HepG2 (cell line): ENCODE results near the gene TSPAN18. TPM values are rescaled to one million over a fixed set of nuclear protein-coding genes. Genes with fewer than 3 reads are reported as not detected.

Experiments used
- ATAC-seq: fragments of 200-7000 bp; cut with Tn5 transposase; 3 replicates; pipeline ENCODE4 v1.9.1; 2020; ENCODE audit warnings: mild to moderate bottlenecking, moderate library complexity
- BruUV-seq: library from RNA; stranded (reverse); fragments of 400-500 nt; replicated peaks from 2 replicates; lab custom pipeline; 2021; lab: Mats Ljungman, UMichigan
- CTCF ChIA-PET: fragments of 300-600 bp; formaldehyde crosslinking; extraction: SDS; loops from one replicate; lab custom pipeline; 2021; ENCODE audit warnings: low total read pairs, inconsistent platforms, low intra/inter-chr PET ratio; lab: Yijun Ruan, JAX
- POLR2A ChIA-PET: fragments of 350-600 bp; sonication (Branson Sonifier 250); formaldehyde crosslinking; loops from one replicate; lab custom pipeline; 2020; ENCODE audit warnings: antibody characterized with exemption, inconsistent platforms; lab: Yijun Ruan, JAX
- DNase-seq: peaks from one replicate; pipeline ENCODE4 v3.0.0-alpha.2; 2015; ENCODE audit warnings: low spot score
- FAIRE-seq: peaks from 3 replicates; lab custom pipeline; 2011; peaks lifted over from hg19 to GRCh38; lab: Jason Lieb, UNC
- H2AFZ ChIP-seq: one replicate; pipeline ENCODE4 v1.6.1; 2011; ENCODE audit warnings: low read length, inconsistent platforms
- H3K27ac ChIP-seq: fragments of 300-600 bp; 3 replicates; pipeline ENCODE4 v1.8.0; 2011; ENCODE audit warnings: mixed run types, mild to moderate bottlenecking, mixed read lengths, low read length, inconsistent platforms; ENCODE audit not compliant: insufficient read depth; ENCODE audit errors: extremely low read length
- H3K27me3 ChIP-seq, 2 experiments: fragments of 200-600 bp in 1 of 2; 2 replicates in 1 of 2; 3 replicates in 1 of 2; pipeline versions ENCODE4 v1.6.0 to v1.8.0; 2011; ENCODE audit warnings: low read length in 2 of 2, mild to moderate bottlenecking in 2 of 2, moderate library complexity in 2 of 2, inconsistent platforms in 1 of 2; ENCODE audit not compliant: insufficient read depth in 2 of 2, control insufficient read depth in 1 of 2
- H3K36me3 ChIP-seq, 2 experiments: fragments of 200-600 bp in 1 of 2; replicated peaks in 1 of 2; 2 replicates in 1 of 2; 3 replicates in 1 of 2; pipeline versions ENCODE4 v1.5.1 to v1.8.0; 2011; ENCODE audit warnings: low read length in 2 of 2, inconsistent platforms in 1 of 2; ENCODE audit not compliant: insufficient read depth in 2 of 2, control insufficient read depth in 1 of 2
- H3K4me1 ChIP-seq: 2 replicates; pipeline ENCODE4 v1.5.1; 2012; ENCODE audit warnings: low read length, inconsistent platforms; ENCODE audit not compliant: insufficient read depth
- H3K4me2 ChIP-seq: 2 replicates; pipeline ENCODE4 v1.6.0; 2011; ENCODE audit warnings: low read depth, low read length, inconsistent platforms
- H3K4me3 ChIP-seq, 3 experiments: fragments of 200-600 bp in 1 of 3; sonication (generic), shearing (Covaris generic) in 1 of 3; replicated peaks in 1 of 3; 2 replicates each; pipeline ENCODE4 v1.5.1; 2011 to 2016; ENCODE audit warnings: low read length in 3 of 3, inconsistent platforms in 2 of 3, low read depth in 2 of 3, mild to moderate bottlenecking in 2 of 3, control low read depth in 1 of 3, mixed read lengths in 1 of 3; ENCODE audit not compliant: insufficient read depth in 1 of 3
- H3K79me2 ChIP-seq: one replicate; pipeline ENCODE4 v1.6.1; 2011; ENCODE audit warnings: low read length, inconsistent platforms; ENCODE audit not compliant: insufficient read depth
- H3K9ac ChIP-seq: 2 replicates; pipeline ENCODE4 v1.6.0; 2011; ENCODE audit warnings: mild to moderate bottlenecking, low read depth, low read length, inconsistent platforms; ENCODE audit not compliant: insufficient read depth
- H3K9me3 ChIP-seq: 2 replicates; pipeline ENCODE4 v1.5.1; 2012; ENCODE audit warnings: mild to moderate bottlenecking, low read length
- H4K20me1 ChIP-seq: 2 replicates; pipeline ENCODE4 v1.6.0; 2011; ENCODE audit warnings: inconsistent platforms, mild to moderate bottlenecking, low read length, moderate library complexity; ENCODE audit not compliant: insufficient read depth
- MXI1 ChIP-seq: IDR thresholded peaks from 3 replicates; pipeline ENCODE4 v1.6.1; 2012; ENCODE audit warnings: low read depth, low read length, inconsistent platforms, borderline replicate concordance
- PHF8 ChIP-seq: sonication (generic); formaldehyde crosslinking; IDR thresholded peaks from 2 replicates; pipeline ENCODE4 v1.5.0; 2020; ENCODE audit warnings: missing genetic modification reagents
- ZFP37 ChIP-seq: sonication (generic); formaldehyde crosslinking; IDR thresholded peaks from 2 replicates; pipeline ENCODE4 v1.4.0; 2020; ENCODE audit warnings: missing genetic modification reagents, borderline replicate concordance
- ZNF180 ChIP-seq: sonication (generic); formaldehyde crosslinking; IDR thresholded peaks from 2 replicates; pipeline ENCODE4 v1.4.0; 2020; ENCODE audit warnings: low read depth, missing genetic modification reagents, borderline replicate concordance
- WGBS: methylation state at CpG from one replicate; pipeline ENCODE4 v1.1.6; 2017; ENCODE audit warnings: low lambda C conversion rate; 5-methylcytosine and 5-hydroxymethylcytosine counted together
- in situ Hi-C: cut with HindIII; loops from 2 replicates; pipeline ENCODE4 v1.10.0; 2017; ENCODE audit warnings: low pct_unique_long_range_greater_than_20kb; ENCODE audit not compliant: extremely low pct_ligation_motif_present
- intact Hi-C: fragments of 100-400 bp; cut with micrococcal nuclease; formaldehyde crosslinking; loops from one replicate; pipeline ENCODE4 v1.10.0; 2022; ENCODE audit not compliant: unreplicated experiment
- polyA plus RNA-seq, 8 experiments: library from polyadenylated mRNA; depleted of rRNA in 3 of 8; stranded (reverse) in 7 of 8; unstranded in 1 of 8; fragments of >200 nt; fragmentation: Illumina TruSeq in 4 of 8; extraction: Trizol in 4 of 8; gene quantifications; 2 replicates each; pipeline versions ENCODE4 v1.2.1 to v1.2.3, GENCODE V29; 2011 to 2016; ENCODE audit warnings: low read depth in 4 of 8, missing spikeins in 1 of 8, mixed read lengths in 1 of 8; ENCODE audit not compliant: insufficient read depth in 1 of 8
- total RNA-seq, 5 experiments: library from RNA; depleted of rRNA; stranded (reverse); fragments of >200 nt; fragmentation: Illumina TruSeq; extraction: Trizol; gene quantifications; 2 replicates each; pipeline ENCODE4 v1.2.3, GENCODE V29; 2016; ENCODE audit warnings: low read depth in 1 of 5

Gene TSPAN18
- total and polyA plus RNA-seq, 2 of the 13 experiments (the other 11 are each of a cell fraction or from before 2014, with no cell fraction given), result not detected

- BruUV-seq, result no TSS peak
Observed at GRCh38 chr11:44743326-44743725, 16.6 kb downstream of the TSPAN18 start.

GRCh38 chr11:44743959-44744557, 17.3 kb downstream of the TSPAN18 start:
- Histone ChIP-seq H3K4me2 (no peak overlapping the region), H3K27me3 (peaks cover 5 to 16% of the 10 kb centered on the region in 2 experiments; a peak in 4 of 5 replicates), H3K4me3 (no peak overlapping the region), H3K36me3 (no peaks in the 10 kb centered on the region), H3K79me2 (no peaks in the 10 kb centered on the region), H3K9ac (no peak overlapping the region), H3K27ac (no peak overlapping the region), H3K4me1 (no peaks in the 10 kb centered on the region), H3K9me3 (no peaks in the 10 kb centered on the region), H2AFZ (no peak overlapping the region), H4K20me1 (no peaks in the 10 kb centered on the region)
- ATAC-seq, result no peak
- no peak for TF ChIP-seq ZNF180 (CRISPR knock-in tag)
- no peak for TF ChIP-seq ZFP37 (CRISPR knock-in tag)
- DNase-seq, result no peak
- POLR2A ChIA-PET, result no interaction called here
- no TSS peak for BruUV-seq
- no peak for FAIRE-seq
- intact Hi-C loops (no loop called here), in situ Hi-C loops (no loop called here)
- WGBS, result 16% methylated on average over 5 of the region's 5 CpGs
- CTCF ChIA-PET, result no interaction called here

More at GRCh38 chr11:44743326-44743725, 16.6 kb downstream of the TSPAN18 start:
- no peak overlapping the region for H3K27ac ChIP-seq
- H3K4me3 ChIP-seq, result no peak overlapping the region
- H3K4me1 ChIP-seq, result no peaks in the 10 kb centered on the region
- H3K4me2 ChIP-seq, result no peak overlapping the region
- no peak for DNase-seq
- intact Hi-C loops (no loop called here), in situ Hi-C loops (no loop called here)
- no peaks in the 10 kb centered on the region for H3K79me2 ChIP-seq
- no peaks in the 10 kb centered on the region for H3K9me3 ChIP-seq
- H3K9ac ChIP-seq, result no peak overlapping the region
- 10% methylated on average over 3 of the region's 12 CpGs for WGBS
- ATAC-seq, result no peak
- H3K27me3 ChIP-seq, result peaks cover 5 to 23% of the 10 kb centered on the region in 2 experiments
- TF ChIP-seq PHF8 (CRISPR knock-in tag) (no peak), MXI1 (no peak)
- POLR2A ChIA-PET, result no interaction called here
- H4K20me1 ChIP-seq, result no peaks in the 10 kb centered on the region
- CTCF ChIA-PET, result no interaction called here
- FAIRE-seq, result no peak
- H3K36me3 ChIP-seq, result no peaks in the 10 kb centered on the region
- no peak overlapping the region for H2AFZ ChIP-seq
